ENCODE results near the gene EPSTI1.

The EPSTI1 gene

DNA sequence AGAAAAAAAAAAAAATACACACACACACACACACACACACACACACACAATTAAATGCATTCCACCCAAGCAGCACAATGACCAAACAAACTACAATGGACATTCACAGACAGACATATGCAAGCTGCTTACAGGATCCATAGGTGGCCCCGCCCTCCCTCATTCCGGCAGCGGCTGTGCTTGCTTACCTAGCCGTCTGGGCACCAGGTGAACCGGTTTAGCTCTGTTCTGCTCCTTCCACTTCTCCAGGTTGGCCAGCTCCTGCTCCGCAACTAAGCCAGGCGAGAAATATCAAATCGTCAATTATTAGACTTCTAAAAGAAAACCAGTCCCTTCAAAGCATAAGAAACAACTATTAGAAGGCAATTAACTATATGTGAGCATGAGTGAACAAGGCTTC lies 23.1 kb downstream of the EPSTI1 start:
- DNase-seq (ENCODE audit: low read depth), result no peak
- no peak overlapping the region for H3K4me3 ChIP-seq (ENCODE audit: control insufficient read depth, low read depth, low read length)
- TF ChIP-seq, protein P1, sequence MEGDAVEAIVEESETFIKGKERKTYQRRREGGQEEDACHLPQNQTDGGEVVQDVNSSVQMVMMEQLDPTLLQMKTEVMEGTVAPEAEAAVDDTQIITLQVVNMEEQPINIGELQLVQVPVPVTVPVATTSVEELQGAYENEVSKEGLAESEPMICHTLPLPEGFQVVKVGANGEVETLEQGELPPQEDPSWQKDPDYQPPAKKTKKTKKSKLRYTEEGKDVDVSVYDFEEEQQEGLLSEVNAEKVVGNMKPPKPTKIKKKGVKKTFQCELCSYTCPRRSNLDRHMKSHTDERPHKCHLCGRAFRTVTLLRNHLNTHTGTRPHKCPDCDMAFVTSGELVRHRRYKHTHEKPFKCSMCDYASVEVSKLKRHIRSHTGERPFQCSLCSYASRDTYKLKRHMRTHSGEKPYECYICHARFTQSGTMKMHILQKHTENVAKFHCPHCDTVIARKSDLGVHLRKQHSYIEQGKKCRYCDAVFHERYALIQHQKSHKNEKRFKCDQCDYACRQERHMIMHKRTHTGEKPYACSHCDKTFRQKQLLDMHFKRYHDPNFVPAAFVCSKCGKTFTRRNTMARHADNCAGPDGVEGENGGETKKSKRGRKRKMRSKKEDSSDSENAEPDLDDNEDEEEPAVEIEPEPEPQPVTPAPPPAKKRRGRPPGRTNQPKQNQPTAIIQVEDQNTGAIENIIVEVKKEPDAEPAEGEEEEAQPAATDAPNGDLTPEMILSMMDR (conservative IDR thresholded peaks at IDR 0.05; ENCODE audit: control insufficient read depth, insufficient read depth, low read depth, low read length), result no peak

DNA sequence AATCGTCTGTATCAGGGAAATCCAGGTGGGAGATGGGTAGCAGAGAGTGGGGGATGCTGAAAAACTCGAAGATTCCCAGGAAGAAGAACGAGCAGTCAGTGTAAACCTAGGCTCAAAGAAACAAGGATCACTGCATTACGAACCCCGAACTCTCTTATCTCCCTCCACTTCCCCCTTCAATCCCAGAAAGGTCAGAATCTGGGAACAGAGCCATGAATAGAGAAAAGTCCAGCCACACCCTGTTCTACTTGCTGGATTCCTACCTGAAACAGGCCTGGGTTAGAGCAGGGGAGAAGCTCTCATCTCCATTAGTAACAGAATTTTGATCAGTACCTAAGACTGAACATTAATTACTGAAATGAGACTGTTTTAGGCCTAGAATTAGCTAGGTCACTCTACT lies 24.4 kb downstream of the EPSTI1 start:
- no peak for DNase-seq (ENCODE audit: low read depth)
- TF ChIP-seq, protein P1 (conservative IDR thresholded peaks at IDR 0.05; ENCODE audit: control insufficient read depth, insufficient read depth, low read depth, low read length), result no peak
- no peak overlapping the region for H3K4me3 ChIP-seq (ENCODE audit: control insufficient read depth, low read depth, low read length)

DNA sequence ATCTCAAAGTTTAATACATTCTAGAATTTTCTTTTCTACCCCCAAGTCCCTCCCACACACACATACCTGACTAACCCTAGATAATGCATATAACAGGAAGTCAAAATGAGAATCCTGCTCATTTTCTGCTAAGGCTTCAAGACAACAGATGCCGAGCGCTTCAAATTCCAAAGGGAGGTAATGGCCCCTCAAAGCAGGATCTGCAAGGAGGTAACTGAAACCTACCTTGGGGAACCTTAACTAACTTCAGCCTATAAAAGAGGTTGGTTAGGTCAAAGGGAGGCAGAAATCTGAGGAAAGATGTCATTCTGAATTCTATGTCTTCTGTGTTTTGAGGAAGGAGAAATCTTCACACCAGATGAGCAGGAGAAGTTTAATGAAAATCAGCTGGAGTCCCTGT lies 26.8 kb downstream of the EPSTI1 start:
- DNase-seq (ENCODE audit: low read depth), result no peak
- H3K4me3 ChIP-seq (ENCODE audit: control insufficient read depth, low read depth, low read length), result no peak overlapping the region

DNA sequence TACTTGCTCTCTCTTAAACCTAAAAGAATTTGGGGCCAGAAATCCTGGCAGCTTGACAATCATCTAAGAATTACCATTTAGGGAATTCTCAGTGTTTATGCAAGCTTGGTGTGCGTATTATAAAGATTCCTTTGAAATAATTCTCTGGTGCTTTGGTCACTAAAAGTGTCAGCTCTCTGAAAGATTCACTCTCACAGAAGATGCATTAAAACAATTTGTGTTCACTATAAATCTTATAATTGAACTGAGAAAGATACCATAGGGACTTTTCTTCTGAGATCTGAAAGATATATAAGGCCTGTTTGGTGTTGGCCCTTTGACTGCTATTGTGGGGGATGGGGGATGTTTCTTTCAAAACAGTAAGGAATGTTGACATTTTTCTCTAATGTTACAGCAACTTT lies 27.3 kb downstream of the EPSTI1 start:
- H3K4me3 ChIP-seq (ENCODE audit: control insufficient read depth, low read depth, low read length), result no peak overlapping the region
- TF ChIP-seq, protein P1 (conservative IDR thresholded peaks at IDR 0.05; ENCODE audit: control insufficient read depth, insufficient read depth, low read depth, low read length), result no peak
- DNase-seq (ENCODE audit: low read depth), result no peak

More for the DNA sequence above, 26.8 kb downstream of the EPSTI1 start:
- TF ChIP-seq, protein P1 (conservative IDR thresholded peaks at IDR 0.05; ENCODE audit: control insufficient read depth, insufficient read depth, low read depth, low read length), result no peak

DNA sequence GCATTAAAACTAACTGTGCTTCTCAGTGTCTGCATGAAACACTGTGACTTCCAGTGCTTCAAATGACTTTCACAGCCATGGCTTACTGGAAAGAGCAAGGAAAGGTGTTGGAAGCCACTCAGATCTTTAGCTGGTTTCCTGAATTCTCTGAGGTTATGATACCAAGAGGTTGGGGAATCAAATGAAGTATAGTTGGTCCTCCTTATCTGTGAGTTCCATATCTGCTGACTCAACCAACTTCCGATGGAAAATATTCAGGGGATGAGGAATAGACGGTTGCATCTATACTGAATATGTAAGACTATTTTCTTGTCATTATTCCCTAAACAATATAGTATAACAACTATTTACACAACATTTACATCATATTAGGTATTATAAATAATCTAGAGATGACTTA lies 32.4 kb downstream of the EPSTI1 start:
- H3K4me3 ChIP-seq (ENCODE audit: control insufficient read depth, low read depth, low read length), result no peak overlapping the region
- DNase-seq (ENCODE audit: low read depth), result no peak
- TF ChIP-seq, protein P1 (conservative IDR thresholded peaks at IDR 0.05; ENCODE audit: control insufficient read depth, insufficient read depth, low read depth, low read length), result no peak

DNA sequence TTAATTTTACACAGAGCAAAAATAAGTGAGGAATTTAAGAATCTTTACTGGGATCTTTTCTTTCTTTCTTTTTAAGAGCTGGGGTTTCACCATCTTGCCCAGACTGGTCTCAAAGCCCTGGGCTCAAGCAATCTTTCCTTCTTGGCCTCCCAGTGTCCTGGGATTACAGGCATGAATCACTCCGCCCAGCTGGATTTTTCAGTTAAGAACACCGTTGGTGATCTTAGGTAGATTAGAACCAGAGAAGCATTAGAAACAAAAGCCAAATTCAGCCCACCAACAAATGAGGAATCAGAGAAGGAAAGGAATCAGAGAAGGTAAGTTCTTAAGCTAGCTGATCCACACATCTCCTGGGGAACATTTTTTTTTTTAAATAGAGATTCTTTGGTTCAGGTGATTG lies 34.2 kb downstream of the EPSTI1 start:
- no peak overlapping the region for H3K4me3 ChIP-seq (ENCODE audit: control insufficient read depth, low read depth, low read length)
- DNase-seq (ENCODE audit: low read depth), result no peak
- TF ChIP-seq, protein P1 (conservative IDR thresholded peaks at IDR 0.05; ENCODE audit: control insufficient read depth, insufficient read depth, low read depth, low read length), result no peak

DNA sequence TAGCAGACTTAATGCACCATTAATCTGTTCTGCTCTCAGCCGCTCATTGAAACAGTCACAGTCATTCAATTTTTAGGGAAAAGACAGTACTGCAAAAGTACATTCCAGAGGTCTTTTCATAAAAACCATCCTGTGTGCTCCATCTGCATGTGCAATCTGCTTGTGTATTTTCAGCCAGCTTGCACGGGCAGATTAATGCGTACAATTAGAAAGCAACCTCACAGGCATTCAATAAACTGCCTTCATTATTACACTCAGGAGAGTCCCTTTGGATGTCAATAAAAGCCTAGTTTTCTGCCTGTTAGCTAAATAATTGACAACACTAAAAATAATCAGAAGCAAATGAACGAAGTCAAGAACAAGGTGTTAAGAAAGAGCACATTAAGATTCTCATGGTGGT lies 41.9 kb downstream of the EPSTI1 start:
- TF ChIP-seq, protein P1 (conservative IDR thresholded peaks at IDR 0.05; ENCODE audit: control insufficient read depth, insufficient read depth, low read depth, low read length), result no peak
- no peak for DNase-seq (ENCODE audit: low read depth)

More for the DNA sequence above, 41.9 kb downstream of the EPSTI1 start:
- no peak overlapping the region for H3K4me3 ChIP-seq (ENCODE audit: control insufficient read depth, low read depth, low read length)

Data from fibroblast of mammary gland (primary cell).